Adrenal gland (tissue), 12 donors: ENCODE measurements around the gene SHROOM2. TPM values are rescaled to one million over a fixed set of nuclear protein-coding genes. Genes with fewer than 3 reads are reported as not detected.
"Not testable (repeated sequence)": the region's sequence is repeated elsewhere in the genome, so short reads cannot be mapped to it uniquely, and the experiment has no call there.

Experiments used
- DNase-seq, 7 donors: peaks; one replicate each; pipeline ENCODE4 v3.0.0-alpha.2; 2019 to 2020
- H3K27ac ChIP-seq, 5 donors: fragments of 200-600 bp; sonication (generic) in 4 of 5; 1 replicate in 3 of 5; 2 replicates in 2 of 5; pipeline versions ENCODE4 v1.5.1 to v1.8.0; 2016 to 2020; ENCODE audit warnings: mild to moderate bottlenecking in 1 of 5
- H3K27me3 ChIP-seq: fragments of 200-600 bp; 2 replicates; pipeline ENCODE4 v1.8.0; 2021
- H3K36me3 ChIP-seq, 2 donors: fragments of 200-600 bp; replicated peaks in 1 of 2; 1 replicate in 1 of 2; 2 replicates in 1 of 2; pipeline versions ENCODE4 v1.5.1 to v1.8.0; 2018 to 2022
- H3K4me1 ChIP-seq, 2 donors: fragments of 200-600 bp; replicated peaks in 1 of 2; 1 replicate in 1 of 2; 2 replicates in 1 of 2; pipeline versions ENCODE4 v1.5.1 to v1.8.0; 2018 to 2021
- H3K4me3 ChIP-seq, 4 donors: fragments of 200-600 bp; sonication (generic) in 3 of 4; one replicate each; pipeline ENCODE4 v1.5.1; 2016 to 2018
- H3K9me3 ChIP-seq, 3 donors: fragments of 200-600 bp; sonication (generic) in 1 of 3; replicated peaks in 1 of 3; 1 replicate in 2 of 3; 2 replicates in 1 of 3; pipeline versions ENCODE4 v1.5.1 to v1.8.0; 2016 to 2021
- POLR2A ChIP-seq, 2 donors: fragments of 450-650 bp; IDR thresholded peaks; one replicate each; pipeline ENCODE4 v1.6.1; 2017; ENCODE audit warnings: antibody characterized with exemption in 2 of 2, mild to moderate bottlenecking in 2 of 2, moderate library complexity in 1 of 2
- WGBS, 4 donors: extraction: QIAGEN DNeasy Blood & Tissue Kit in 2 of 4; methylation state at CpG; one replicate each; pipeline versions ENCODE4 v1.1.5 to v1.1.7; 2013 to 2017; 5-methylcytosine and 5-hydroxymethylcytosine counted together
- intact Hi-C, 2 donors: fragments of 100-400 bp; cut with DNase I; formaldehyde crosslinking; loops; one replicate each; pipeline versions ENCODE4 v1.14.1 to v1.15.0; 2022 to 2023
- polyA plus RNA-seq, 3 donors: library from polyadenylated mRNA; stranded (reverse); fragments of 200-250 nt in 2 of 3; fragments of 350-450 nt in 1 of 3; fragmentation: Illumina TruSeq in 1 of 3; extraction: RNeasy Lipid Tissue Mini Kit (QIAGEN cat#74804) in 1 of 3; gene quantifications; one replicate each; pipeline ENCODE4 v1.2.3, GENCODE V29; 2013 to 2014
- total RNA-seq, 9 donors: library from RNA; depleted of rRNA in 4 of 9; stranded (reverse); fragments of >200 nt in 4 of 9; fragments of 120-200 nt in 1 of 9; fragmentation: NEBNext Ultra II Directional in 1 of 9; extraction: Animal tissue kit (Norgen Biotek cat#: 25700) in 1 of 9; gene quantifications; one replicate each; pipeline versions ENCODE4 v1.1.0 to v1.2.4, GENCODE V29; 2013 to 2023
- TF ChIP-seq, protein P1 (sequence below), 6 experiments: fragments of 450-650 bp in 4 of 6; fragments of 200-600 bp in 2 of 6; sonication (generic) in 1 of 6; IDR thresholded peaks; 1 replicate in 5 of 6; 2 replicates in 1 of 6; pipeline versions ENCODE4 v1.5.1 to v1.8.0; 2016 to 2021; ENCODE audit warnings: antibody characterized with exemption in 6 of 6, mild to moderate bottlenecking in 2 of 6, moderate library complexity in 1 of 6
- donor health status: healthy with polysubstance abuse.
- donor health status: Bipolar disorder and iron deficiency.
- donor health status: DM: yes; HTN: yes; CAD: no.
- donor health status: DM: no; HTN: no; CAD: no.
- donor health status: DM: no; HTN: no; CAD: no.
- donor health status: DM: yes; HTN: yes; CAD: no.

SHROOM2 gene
- total and polyA plus RNA-seq, 12 donors: 1.7 to 7.2 (median 4.0) TPM

DNA sequence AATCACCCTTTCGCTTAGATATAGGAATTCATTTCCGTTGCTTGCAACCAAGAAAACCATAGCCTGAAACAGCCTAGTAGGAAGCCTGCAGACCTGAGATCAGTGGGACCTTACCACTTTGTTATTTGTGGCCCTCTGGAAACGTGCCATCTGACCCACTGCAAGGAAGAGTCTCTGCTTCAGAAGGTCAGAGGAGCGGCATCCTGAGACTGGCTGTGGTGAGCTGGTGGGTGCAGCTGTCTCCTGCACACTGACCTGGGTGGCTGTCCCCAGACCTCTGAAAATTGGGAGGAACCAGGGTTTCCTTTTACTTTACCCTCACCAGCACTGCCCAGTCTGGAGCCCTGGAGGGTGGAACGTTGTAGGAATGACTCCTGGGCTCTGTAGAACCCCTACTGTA is 18.2 kb downstream of the SHROOM2 start:
- no peak overlapping the region for H3K4me3 ChIP-seq
- intact Hi-C loops: no loop called here
- no peak overlapping the region for H3K27ac ChIP-seq
- H3K9me3 ChIP-seq: no peaks in the 10 kb centered on the region
- WGBS, 4 donors: 66 to 79% (median 76%) methylated on average over 5 of the region's 5 CpGs; no CpG with 5 or more reads in 1 of the 4 donors
- H3K4me1 ChIP-seq: no peaks in the 10 kb centered on the region
- TF ChIP-seq POLR2A (IDR thresholded peaks at IDR 0.05): no peak
- H3K27me3 ChIP-seq: no peaks in the 10 kb centered on the region
- H3K36me3 ChIP-seq: no peaks in the 10 kb centered on the region
- no peak for DNase-seq

DNA sequence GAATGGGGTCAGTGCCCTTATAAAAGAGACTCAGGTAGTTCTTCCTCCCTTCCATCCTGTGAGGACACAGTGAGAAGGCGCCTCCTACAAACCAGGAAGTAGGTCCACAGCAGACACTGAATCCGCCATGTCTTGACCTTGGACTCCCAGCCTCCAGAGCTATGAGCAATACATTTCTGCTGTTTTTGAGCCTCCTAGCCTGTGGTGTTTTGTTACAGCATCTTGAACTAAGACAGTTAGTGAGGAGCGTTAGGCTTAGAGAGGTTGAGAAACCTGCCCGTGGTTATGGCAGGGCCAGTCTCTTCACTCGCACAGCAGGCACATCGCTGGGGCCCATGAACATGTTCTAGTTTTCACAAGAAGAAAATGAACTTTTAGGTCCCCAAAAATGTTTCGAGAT is 19.7 kb downstream of the SHROOM2 start:
- H3K36me3 ChIP-seq: no peaks in the 10 kb centered on the region
- no peak overlapping the region for H3K27ac ChIP-seq
- no peak overlapping the region for H3K4me3 ChIP-seq
- H3K27me3 ChIP-seq: no peaks in the 10 kb centered on the region
- intact Hi-C loops: no loop called here
- TF ChIP-seq POLR2A (IDR thresholded peaks at IDR 0.05): no peak
- TF ChIP-seq, protein P1, sequence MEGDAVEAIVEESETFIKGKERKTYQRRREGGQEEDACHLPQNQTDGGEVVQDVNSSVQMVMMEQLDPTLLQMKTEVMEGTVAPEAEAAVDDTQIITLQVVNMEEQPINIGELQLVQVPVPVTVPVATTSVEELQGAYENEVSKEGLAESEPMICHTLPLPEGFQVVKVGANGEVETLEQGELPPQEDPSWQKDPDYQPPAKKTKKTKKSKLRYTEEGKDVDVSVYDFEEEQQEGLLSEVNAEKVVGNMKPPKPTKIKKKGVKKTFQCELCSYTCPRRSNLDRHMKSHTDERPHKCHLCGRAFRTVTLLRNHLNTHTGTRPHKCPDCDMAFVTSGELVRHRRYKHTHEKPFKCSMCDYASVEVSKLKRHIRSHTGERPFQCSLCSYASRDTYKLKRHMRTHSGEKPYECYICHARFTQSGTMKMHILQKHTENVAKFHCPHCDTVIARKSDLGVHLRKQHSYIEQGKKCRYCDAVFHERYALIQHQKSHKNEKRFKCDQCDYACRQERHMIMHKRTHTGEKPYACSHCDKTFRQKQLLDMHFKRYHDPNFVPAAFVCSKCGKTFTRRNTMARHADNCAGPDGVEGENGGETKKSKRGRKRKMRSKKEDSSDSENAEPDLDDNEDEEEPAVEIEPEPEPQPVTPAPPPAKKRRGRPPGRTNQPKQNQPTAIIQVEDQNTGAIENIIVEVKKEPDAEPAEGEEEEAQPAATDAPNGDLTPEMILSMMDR (IDR thresholded peaks at IDR 0.05): no peak
- 90 to 92% (median 90%) methylated on average over 7 of the region's 7 CpGs for WGBS, 4 donors
- H3K4me1 ChIP-seq: no peaks in the 10 kb centered on the region
- H3K9me3 ChIP-seq: no peaks in the 10 kb centered on the region
- no peak for DNase-seq

DNA sequence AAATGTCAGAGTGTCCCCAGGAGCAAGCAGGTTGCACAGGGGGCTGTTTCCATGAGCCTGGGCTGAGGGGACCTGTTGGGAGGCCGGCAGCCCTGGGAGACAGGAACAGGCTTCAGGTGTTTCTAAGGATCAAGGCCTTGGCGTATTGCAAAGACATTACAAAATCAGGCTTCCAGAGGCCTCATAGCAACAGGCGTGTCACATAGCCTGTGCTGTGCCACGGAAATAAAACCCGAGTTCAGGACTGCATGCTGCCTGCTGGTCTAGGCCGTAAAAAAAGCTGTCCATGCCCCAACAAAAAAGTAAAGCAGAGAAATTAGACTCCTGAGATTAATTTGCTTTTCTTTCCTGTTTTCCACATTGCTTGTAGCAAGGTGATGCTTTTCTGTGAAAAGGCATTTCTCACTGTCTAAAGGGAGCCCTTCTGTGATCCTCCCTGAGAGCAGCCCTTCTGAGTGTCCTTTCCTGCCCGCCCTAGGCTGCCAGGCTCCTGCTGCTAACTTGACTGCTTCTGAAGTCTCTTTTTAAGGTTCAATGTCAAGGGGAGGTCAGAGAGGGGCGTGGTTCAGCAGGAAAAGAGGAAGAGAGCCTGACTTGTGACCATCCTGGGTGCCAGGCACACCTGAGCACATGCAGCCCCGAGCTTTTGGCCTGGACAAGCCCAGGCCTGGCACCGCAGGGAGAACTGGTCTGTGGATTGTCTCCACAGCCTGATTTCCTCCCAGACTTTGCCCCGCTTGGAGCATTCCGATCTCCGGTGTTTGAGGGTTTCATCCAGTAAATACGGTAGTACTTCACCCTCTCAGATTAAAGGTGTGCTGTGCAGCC is 21.3 kb downstream of the SHROOM2 start:
- intact Hi-C loops: no loop called here
- H3K4me1 ChIP-seq: no peaks in the 10 kb centered on the region
- WGBS, 4 donors: 71 to 100% (median 84%) methylated on average over 3 to 14 of the region's 14 CpGs
- no peak overlapping the region for H3K27ac ChIP-seq
- no peaks in the 10 kb centered on the region for H3K9me3 ChIP-seq
- no peak for TF ChIP-seq POLR2A (IDR thresholded peaks at IDR 0.05)
- TF ChIP-seq, protein P1 (IDR thresholded peaks at IDR 0.05): no peak
- no peaks in the 10 kb centered on the region for H3K36me3 ChIP-seq
- no peak for DNase-seq
- H3K4me3 ChIP-seq: no peak overlapping the region
- no peaks in the 10 kb centered on the region for H3K27me3 ChIP-seq

DNA sequence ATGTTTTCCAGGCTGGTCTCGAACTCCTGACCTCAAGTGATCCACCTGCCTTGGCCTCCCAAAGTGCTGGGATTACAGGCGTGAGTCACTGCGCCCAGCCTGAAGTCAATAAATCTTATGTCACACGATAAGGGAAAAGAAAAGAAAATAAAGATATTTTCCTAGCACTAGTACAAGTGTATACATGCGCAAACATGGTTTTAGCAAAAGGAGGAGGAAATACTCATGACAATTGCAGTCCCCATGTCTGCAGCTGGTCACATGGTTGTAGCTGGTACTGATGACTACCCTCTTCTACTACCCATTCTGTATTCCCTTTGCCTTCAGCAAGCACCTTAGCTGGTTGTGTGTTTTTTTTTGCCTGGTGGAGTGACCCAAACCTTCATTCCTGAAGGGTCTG is 23.6 kb downstream of the SHROOM2 start:
- H3K4me3 ChIP-seq, H3K9me3 ChIP-seq, H3K27me3 ChIP-seq, intact Hi-C loops, H3K27ac ChIP-seq, H3K4me1 ChIP-seq, H3K36me3 ChIP-seq, DNase-seq: not testable (repeated sequence)
- 74 to 85% (median 78%) methylated on average over 4 to 5 of the region's 5 CpGs for WGBS, 4 donors

DNA sequence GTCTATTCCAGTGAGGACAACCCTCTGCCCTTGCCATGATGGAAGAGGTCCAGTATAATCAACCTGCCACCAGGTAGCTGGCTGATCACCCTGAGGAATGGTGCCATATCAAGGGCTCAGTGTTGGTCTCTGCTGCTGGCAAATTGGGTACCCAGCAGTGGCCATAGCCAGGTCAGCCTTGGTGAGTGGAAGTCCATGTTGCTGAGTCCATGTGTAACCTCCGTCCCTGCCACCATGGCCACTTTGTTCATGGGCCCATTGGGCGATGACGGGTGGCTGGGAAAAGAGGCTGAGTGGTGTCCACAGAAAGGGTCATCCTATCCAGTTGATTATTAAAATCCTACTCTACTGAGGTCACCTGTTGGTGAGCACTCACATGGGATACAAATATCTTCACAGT is 24.9 kb downstream of the SHROOM2 start:
- H3K4me3 ChIP-seq, DNase-seq, H3K4me1 ChIP-seq, H3K9me3 ChIP-seq, H3K27me3 ChIP-seq, H3K36me3 ChIP-seq, intact Hi-C loops, H3K27ac ChIP-seq: not testable (repeated sequence)
- 94 to 100% (median 96%) methylated on average over 3 of the region's 3 CpGs for WGBS, 4 donors
